ENCODE measurements around the gene PCBD1. TPM values are rescaled to one million over a fixed set of nuclear protein-coding genes. Genes with fewer than 3 reads are reported as not detected.

The PCBD1 gene
- total RNA-seq, 1 experiment from 2014 or later = 52.4 TPM

GRCh38 chr10:70918851-70919530 lies 30.6 kb upstream of the PCBD1 start:
- Mint-ChIP-seq H3K27me3 (ENCODE audit: insufficient read depth, unreplicated experiment) (peaks cover 79% of the 10 kb centered on the region), H3K9me3 (ENCODE audit: unreplicated experiment) (no peaks in the 10 kb centered on the region), H3K36me3 (ENCODE audit: insufficient read depth, unreplicated experiment) (no peaks in the 10 kb centered on the region), H3K27ac (ENCODE audit: low read depth, unreplicated experiment) (no peak overlapping the region), H3K4me3 (ENCODE audit: unreplicated experiment) (no peak overlapping the region), H3K4me1 (ENCODE audit: insufficient read depth, unreplicated experiment) (no peaks in the 10 kb centered on the region)
- no peak for TF ChIP-seq CTCF (IDR thresholded peaks at IDR 0.05; ENCODE audit: unreplicated experiment)
- intact Hi-C loops (cut with micrococcal nuclease) = no loop called here
- ChIA-PET POLR2A (no interaction called here), CTCF (interaction anchor here (0.7 kb wide), 1 partner anchor 290 kb away, joined by 3 read pairs; no protein-coding TSS in a partner anchor)
- no peak for DNase-seq (ENCODE audit: unreplicated experiment)
- no TSS peak for BruUV-seq (replicated peaks)

GRCh38 chr10:70917635-70918034 lies 29.3 kb upstream of the PCBD1 start:
- Mint-ChIP-seq H3K9me3 (ENCODE audit: unreplicated experiment) (no peaks in the 10 kb centered on the region), H3K4me3 (ENCODE audit: unreplicated experiment) (no peak overlapping the region), H3K27ac (ENCODE audit: low read depth, unreplicated experiment) (no peak overlapping the region), H3K4me1 (ENCODE audit: insufficient read depth, unreplicated experiment) (no peaks in the 10 kb centered on the region), H3K27me3 (ENCODE audit: insufficient read depth, unreplicated experiment) (peaks cover 86% of the 10 kb centered on the region), H3K36me3 (ENCODE audit: insufficient read depth, unreplicated experiment) (no peaks in the 10 kb centered on the region)
- CTCF ChIA-PET = interaction anchor here (1.9 kb wide), 1 partner anchor 14 kb away, joined by 10 read pairs; no protein-coding TSS in a partner anchor
- POLR2A ChIA-PET = no interaction called here
- intact Hi-C loops (cut with micrococcal nuclease) = no loop called here
- BruUV-seq (replicated peaks) = no TSS peak
- TF ChIP-seq CTCF (IDR thresholded peaks at IDR 0.05; ENCODE audit: unreplicated experiment) = no peak
- no peak for DNase-seq (ENCODE audit: unreplicated experiment)

GRCh38 chr10:70917226-70917625 lies 28.9 kb upstream of the PCBD1 start:
- Mint-ChIP-seq H3K36me3 (ENCODE audit: insufficient read depth, unreplicated experiment) (no peaks in the 10 kb centered on the region), H3K4me1 (ENCODE audit: insufficient read depth, unreplicated experiment) (no peaks in the 10 kb centered on the region), H3K27me3 (ENCODE audit: insufficient read depth, unreplicated experiment) (peaks cover 89% of the 10 kb centered on the region), H3K27ac (ENCODE audit: low read depth, unreplicated experiment) (no peak overlapping the region), H3K9me3 (ENCODE audit: unreplicated experiment) (no peaks in the 10 kb centered on the region), H3K4me3 (ENCODE audit: unreplicated experiment) (no peak overlapping the region)
- intact Hi-C loops (cut with micrococcal nuclease) = no loop called here
- no peak for DNase-seq (ENCODE audit: unreplicated experiment)
- no TSS peak for BruUV-seq (replicated peaks)
- ChIA-PET POLR2A (no interaction called here), CTCF (interaction anchor here (1.0 to 1.9 kb wide), 2 partner anchors 8 to 14 kb away, joined by 4 to 10 read pairs; no protein-coding TSS in a partner anchor)
- TF ChIP-seq CTCF (IDR thresholded peaks at IDR 0.05; ENCODE audit: unreplicated experiment) = no peak

- Mint-ChIP-seq H3K36me3 (ENCODE audit: insufficient read depth, unreplicated experiment) (no peaks in the 10 kb centered on the region), H3K27ac (ENCODE audit: low read depth, unreplicated experiment) (no peak overlapping the region), H3K4me1 (ENCODE audit: insufficient read depth, unreplicated experiment) (no peaks in the 10 kb centered on the region), H3K27me3 (ENCODE audit: insufficient read depth, unreplicated experiment) (peaks cover 87% of the 10 kb centered on the region), H3K9me3 (ENCODE audit: unreplicated experiment) (no peaks in the 10 kb centered on the region), H3K4me3 (ENCODE audit: unreplicated experiment) (no peak overlapping the region)
- intact Hi-C loops (cut with micrococcal nuclease) = no loop called here
- DNase-seq (ENCODE audit: unreplicated experiment) = no peak
- TF ChIP-seq CTCF (IDR thresholded peaks at IDR 0.05; ENCODE audit: unreplicated experiment) = no peak
- POLR2A ChIA-PET = no interaction called here
- CTCF ChIA-PET = interaction anchor here (1.0 to 1.9 kb wide), 2 partner anchors 9 to 13 kb away, joined by 4 to 10 read pairs; no protein-coding TSS in a partner anchor
- BruUV-seq (replicated peaks) = no TSS peak
Measured at GRCh38 chr10:70916241-70916640, 27.9 kb upstream of the PCBD1 start.

All from MCF 10A (cell line).